Astrocyte of the spinal cord (primary cell): Measurements from ENCODE around the gene DNAH11.
A peak's percentile ranks its signal among the peaks of the same experiment; 100 is the strongest.

Experiments
- DNase-seq: peaks from one replicate; pipeline ENCODE4 v3.0.0; 2011; ENCODE audit warnings: low read depth, low spot score
- H3K4me3 ChIP-seq: 2 replicates; pipeline ENCODE4 v1.5.1; 2011; ENCODE audit warnings: low read depth, mild to moderate bottlenecking, low read length, moderate library complexity
- in situ Hi-C: cut with HindIII; loops from 2 replicates; pipeline ENCODE4 v1.10.0; 2017; ENCODE audit warnings: low sequenced_read_pairs
- TF ChIP-seq, protein P1 (sequence below): IDR thresholded peaks from 2 replicates; pipeline ENCODE4 v1.5.1; 2012; ENCODE audit warnings: low read depth, mild to moderate bottlenecking, low read length, inconsistent platforms

DNAH11 gene

DNA sequence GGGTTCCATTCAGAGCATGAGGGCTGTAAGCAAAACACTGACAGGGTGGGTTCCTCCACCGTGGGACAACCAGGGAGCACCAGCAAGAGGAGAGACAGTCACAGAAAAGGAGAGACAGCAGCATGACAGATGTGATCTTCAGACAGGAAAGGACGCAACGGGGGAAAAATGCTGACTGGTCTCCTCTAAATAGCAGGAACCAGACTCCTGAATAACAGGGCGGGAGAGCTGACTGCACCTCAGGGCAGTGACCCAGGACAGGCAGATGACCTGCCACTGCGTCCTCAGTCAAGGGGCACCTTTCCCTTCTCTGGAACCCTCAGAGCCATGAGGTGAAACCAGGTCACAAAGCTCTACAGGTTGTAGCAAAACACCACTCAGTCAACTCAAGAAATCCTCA is 365.9 kb downstream of the DNAH11 start:
- no peak overlapping the region for H3K4me3 ChIP-seq
- TF ChIP-seq, protein P1, sequence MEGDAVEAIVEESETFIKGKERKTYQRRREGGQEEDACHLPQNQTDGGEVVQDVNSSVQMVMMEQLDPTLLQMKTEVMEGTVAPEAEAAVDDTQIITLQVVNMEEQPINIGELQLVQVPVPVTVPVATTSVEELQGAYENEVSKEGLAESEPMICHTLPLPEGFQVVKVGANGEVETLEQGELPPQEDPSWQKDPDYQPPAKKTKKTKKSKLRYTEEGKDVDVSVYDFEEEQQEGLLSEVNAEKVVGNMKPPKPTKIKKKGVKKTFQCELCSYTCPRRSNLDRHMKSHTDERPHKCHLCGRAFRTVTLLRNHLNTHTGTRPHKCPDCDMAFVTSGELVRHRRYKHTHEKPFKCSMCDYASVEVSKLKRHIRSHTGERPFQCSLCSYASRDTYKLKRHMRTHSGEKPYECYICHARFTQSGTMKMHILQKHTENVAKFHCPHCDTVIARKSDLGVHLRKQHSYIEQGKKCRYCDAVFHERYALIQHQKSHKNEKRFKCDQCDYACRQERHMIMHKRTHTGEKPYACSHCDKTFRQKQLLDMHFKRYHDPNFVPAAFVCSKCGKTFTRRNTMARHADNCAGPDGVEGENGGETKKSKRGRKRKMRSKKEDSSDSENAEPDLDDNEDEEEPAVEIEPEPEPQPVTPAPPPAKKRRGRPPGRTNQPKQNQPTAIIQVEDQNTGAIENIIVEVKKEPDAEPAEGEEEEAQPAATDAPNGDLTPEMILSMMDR, result no peak
- in situ Hi-C loops, result no loop called here
- no peak for DNase-seq

DNA sequence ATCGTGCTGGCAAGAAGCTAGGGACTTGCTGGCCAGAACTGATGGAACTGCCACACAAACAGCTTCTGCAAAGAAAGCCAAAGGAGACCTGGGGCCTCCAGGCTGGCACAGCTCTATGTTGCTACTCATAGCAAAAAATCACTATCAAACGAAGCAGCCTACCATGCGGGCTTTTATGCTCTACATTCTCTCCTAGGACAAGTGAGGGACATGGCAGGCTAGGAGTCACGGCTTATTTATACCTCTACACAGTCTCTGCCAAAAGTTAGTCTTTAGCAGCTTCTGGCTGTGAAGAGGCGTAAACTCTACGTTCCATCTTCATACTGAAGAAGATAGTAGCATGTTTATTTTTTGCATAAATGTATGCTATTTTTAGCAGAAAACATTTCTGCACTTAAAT is 367.4 kb downstream of the DNAH11 start:
- no peak for DNase-seq
- in situ Hi-C loops, result no loop called here
- no peak overlapping the region for H3K4me3 ChIP-seq
- TF ChIP-seq, protein P1, result no peak

DNA sequence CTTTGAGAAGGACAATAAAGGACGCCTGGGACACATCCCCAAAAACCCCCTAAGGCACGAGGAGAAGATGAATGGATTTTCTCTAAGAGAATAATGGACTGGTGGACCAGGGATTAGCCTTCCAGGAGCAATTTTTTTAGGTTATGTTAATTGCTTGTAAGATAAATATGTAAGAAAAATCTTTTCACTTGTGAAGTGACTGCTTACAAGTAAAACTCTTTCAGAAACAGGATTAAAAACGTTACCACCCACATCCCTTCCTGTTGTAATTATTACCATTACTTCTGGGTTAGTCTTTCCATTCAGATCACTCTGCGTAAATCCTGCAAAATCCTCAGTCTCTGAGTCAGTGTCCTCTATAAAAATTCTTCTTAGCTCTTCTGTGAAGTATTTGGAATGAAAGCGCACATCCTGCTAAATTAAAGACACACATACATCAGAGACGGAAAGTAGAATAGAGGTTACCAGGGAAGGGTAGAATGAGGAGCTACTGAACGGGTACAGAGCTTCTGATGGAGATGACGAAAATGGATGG is 368.6 kb downstream of the DNAH11 start:
- in situ Hi-C loops, result no loop called here
- DNase-seq, result peak; percentile 22

DNA sequence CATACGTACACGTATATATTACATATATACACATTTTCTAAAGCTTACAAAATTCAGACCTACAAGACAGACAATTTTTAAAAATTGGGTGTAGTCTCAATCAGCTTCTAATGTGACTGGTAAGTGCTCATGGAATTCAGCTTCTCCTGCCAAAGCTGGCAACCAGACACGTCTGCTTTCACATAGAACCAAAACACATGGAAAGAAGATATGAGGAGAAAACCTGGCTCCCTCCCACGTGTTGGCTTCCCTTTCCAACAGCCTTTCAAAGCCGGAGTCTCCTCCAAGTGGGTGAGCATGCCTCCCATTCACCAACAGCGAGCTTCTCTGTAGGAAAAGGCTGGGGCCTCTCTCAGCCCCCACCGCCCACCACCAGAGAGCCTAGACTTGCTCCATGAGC is 369.5 kb downstream of the DNAH11 start:
- in situ Hi-C loops, result no loop called here
- DNase-seq, result peak; percentile 29
- TF ChIP-seq, protein P1, result no peak

More for the DNA sequence above, 368.6 kb downstream of the DNAH11 start:
- no peak overlapping the region for H3K4me3 ChIP-seq
- TF ChIP-seq, protein P1, result no peak

DNA sequence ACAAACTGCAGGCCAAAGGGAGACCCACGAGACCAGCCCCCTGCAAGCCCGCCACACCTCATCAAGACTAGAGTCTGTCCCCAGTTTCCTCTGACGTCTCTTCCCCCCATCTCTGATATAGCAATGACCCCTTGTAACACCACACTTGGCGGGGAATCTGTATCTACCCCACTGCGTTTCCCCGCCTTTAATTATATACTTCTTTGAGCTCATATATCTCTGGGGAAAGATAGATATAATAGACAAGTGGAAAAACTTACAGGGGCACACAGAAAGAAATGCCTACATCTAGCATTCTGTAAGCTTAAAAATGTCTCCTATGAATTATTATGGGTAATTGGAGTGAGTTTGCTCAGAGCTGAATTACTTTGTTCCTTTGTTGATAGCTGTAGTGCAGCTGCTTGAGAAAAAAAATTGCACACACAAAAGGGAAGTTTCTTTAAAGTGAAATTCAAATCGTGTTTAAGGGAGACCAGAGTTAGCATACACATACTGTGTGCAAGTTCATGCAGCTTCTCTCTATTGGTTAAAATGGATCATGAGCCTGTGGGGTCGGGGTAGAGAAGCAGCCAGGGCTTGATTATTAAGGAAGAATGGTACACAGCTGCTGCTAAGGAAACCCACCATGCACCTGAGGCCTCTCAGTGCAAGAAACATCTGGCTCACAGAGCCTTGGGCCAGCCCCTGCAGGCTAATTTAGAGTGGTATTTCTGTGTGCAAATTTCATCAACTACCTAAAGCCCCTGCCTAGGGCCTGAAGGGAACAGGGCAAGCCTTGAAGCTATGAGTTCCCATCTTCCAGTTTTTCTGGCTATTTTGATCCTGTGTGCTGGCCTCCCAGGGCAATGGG is 370.3 kb downstream of the DNAH11 start:
- in situ Hi-C loops, result no loop called here
- TF ChIP-seq, protein P1, result no peak
- DNase-seq, result no peak
- no peak overlapping the region for H3K4me3 ChIP-seq

More for the DNA sequence above, 369.5 kb downstream of the DNAH11 start:
- H3K4me3 ChIP-seq, result no peak overlapping the region

DNA sequence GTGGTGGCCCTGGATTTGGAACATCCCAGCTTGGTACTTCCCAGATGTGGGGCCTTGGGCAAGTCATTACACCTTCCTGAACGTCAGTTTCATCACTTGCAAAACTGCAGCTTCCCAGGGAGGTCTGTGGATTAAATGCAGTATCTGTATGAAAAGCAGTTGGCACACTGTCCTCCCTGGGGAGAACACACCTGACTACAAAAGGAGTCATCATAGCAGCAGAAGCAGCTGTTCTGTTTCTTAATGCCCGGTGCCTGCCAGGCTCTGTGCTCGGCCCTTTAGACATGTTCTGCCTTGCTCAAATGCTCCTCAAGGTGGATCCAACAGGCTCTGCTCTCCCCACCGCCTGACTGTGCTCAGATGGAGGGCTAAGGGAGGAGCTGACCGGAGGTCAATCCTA is 371.8 kb downstream of the DNAH11 start:
- in situ Hi-C loops, result no loop called here
- no peak overlapping the region for H3K4me3 ChIP-seq
- TF ChIP-seq, protein P1, result no peak
- no peak for DNase-seq
